ENCODE measurements around the gene RASAL2.

DNA sequence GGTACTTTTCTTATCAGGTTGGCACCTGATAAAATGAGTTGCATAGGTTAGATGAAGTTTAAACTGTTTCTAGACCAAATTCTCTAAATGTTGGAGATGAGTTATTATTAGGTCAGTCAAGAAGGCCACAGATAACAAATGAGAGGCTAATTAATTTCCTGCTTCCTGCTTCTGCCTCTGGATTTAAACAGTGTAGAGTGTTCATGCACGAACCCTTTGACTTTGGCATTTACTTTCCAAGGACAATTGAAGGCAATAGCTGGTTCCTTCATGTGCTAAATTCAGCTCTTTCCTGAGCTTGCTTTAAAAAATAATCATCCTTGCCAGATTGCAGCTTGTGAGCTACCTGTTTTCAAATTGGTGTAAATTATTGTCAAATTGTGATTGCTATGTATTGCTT is 80.6 kb downstream of the RASAL2 start:
- TF ChIP-seq, protein P1, sequence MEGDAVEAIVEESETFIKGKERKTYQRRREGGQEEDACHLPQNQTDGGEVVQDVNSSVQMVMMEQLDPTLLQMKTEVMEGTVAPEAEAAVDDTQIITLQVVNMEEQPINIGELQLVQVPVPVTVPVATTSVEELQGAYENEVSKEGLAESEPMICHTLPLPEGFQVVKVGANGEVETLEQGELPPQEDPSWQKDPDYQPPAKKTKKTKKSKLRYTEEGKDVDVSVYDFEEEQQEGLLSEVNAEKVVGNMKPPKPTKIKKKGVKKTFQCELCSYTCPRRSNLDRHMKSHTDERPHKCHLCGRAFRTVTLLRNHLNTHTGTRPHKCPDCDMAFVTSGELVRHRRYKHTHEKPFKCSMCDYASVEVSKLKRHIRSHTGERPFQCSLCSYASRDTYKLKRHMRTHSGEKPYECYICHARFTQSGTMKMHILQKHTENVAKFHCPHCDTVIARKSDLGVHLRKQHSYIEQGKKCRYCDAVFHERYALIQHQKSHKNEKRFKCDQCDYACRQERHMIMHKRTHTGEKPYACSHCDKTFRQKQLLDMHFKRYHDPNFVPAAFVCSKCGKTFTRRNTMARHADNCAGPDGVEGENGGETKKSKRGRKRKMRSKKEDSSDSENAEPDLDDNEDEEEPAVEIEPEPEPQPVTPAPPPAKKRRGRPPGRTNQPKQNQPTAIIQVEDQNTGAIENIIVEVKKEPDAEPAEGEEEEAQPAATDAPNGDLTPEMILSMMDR (IDR thresholded peaks at IDR 0.05), result no peak
- TF ChIP-seq POLR2A (IDR thresholded peaks at IDR 0.05), result no peak

Data from thyroid gland (tissue), 4 donors.